ENCODE measurements around the gene TAOK1.

DNA sequence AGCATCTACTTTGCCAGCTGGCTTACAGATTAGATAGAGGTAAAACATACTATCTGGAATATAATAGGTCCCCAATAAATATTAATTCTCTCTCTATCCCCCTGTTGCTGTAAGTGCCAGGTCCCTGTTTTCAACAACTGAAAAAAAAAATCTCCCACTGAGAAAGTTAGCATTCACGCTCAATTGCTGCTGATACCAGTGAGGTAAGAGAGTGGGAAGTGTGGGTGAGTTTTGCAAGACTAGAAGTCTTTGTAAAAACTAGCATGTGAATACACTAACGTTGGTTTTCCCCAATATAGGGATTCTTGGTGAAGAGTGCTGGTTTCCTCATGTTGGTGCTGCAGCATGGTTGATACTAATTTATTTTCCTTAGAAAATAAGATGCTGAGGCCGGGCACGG lies 11.7 kb upstream of the TAOK1 start:
- TF ChIP-seq, protein P1, sequence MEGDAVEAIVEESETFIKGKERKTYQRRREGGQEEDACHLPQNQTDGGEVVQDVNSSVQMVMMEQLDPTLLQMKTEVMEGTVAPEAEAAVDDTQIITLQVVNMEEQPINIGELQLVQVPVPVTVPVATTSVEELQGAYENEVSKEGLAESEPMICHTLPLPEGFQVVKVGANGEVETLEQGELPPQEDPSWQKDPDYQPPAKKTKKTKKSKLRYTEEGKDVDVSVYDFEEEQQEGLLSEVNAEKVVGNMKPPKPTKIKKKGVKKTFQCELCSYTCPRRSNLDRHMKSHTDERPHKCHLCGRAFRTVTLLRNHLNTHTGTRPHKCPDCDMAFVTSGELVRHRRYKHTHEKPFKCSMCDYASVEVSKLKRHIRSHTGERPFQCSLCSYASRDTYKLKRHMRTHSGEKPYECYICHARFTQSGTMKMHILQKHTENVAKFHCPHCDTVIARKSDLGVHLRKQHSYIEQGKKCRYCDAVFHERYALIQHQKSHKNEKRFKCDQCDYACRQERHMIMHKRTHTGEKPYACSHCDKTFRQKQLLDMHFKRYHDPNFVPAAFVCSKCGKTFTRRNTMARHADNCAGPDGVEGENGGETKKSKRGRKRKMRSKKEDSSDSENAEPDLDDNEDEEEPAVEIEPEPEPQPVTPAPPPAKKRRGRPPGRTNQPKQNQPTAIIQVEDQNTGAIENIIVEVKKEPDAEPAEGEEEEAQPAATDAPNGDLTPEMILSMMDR (conservative IDR thresholded peaks at IDR 0.05; ENCODE audit: low read depth, low read length) = no peak
- no peak for TF ChIP-seq EZH2 (IDR thresholded peaks at IDR 0.05; ENCODE audit: borderline replicate concordance, low read depth, low read length, poor library complexity, severe bottlenecking)
